Type B pancreatic cell (in vitro differentiated cells): ENCODE measurements around the gene RANBP1. TPM values are rescaled to one million over a fixed set of nuclear protein-coding genes. Genes with fewer than 3 reads are reported as not detected.

ENCODE experiments used
- DNase-seq: peaks from one replicate; pipeline ENCODE4 v3.0.0; 2021; ENCODE audit warnings: mixed read lengths; ENCODE audit not compliant: unreplicated experiment; ENCODE audit errors: extremely low spot score
- H3K27ac Mint-ChIP-seq: 2 replicates; pipeline ENCODE4 v1.8.0; 2021; ENCODE audit warnings: mild to moderate bottlenecking, mixed read lengths
- H3K27me3 Mint-ChIP-seq: 2 replicates; pipeline ENCODE4 v1.8.0; 2021; ENCODE audit warnings: mixed read lengths
- H3K36me3 Mint-ChIP-seq: 2 replicates; pipeline ENCODE4 v1.8.0; 2021; ENCODE audit warnings: mixed read lengths
- H3K4me1 Mint-ChIP-seq: one replicate; pipeline ENCODE4 v1.8.0; 2021; ENCODE audit warnings: mixed read lengths; ENCODE audit not compliant: unreplicated experiment
- H3K4me3 Mint-ChIP-seq: 2 replicates; pipeline ENCODE4 v1.8.0; 2021; ENCODE audit warnings: mild to moderate bottlenecking, mixed read lengths
- H3K9me3 Mint-ChIP-seq: 2 replicates; pipeline ENCODE4 v1.8.0; 2021; ENCODE audit warnings: mixed read lengths
- total RNA-seq: library from RNA; stranded (reverse); gene quantifications from 2 replicates; pipeline ENCODE4 v1.2.1, GENCODE V29; 2021; ENCODE audit warnings: low replicate concordance
- TF ChIP-seq, protein P1 (sequence below): fragments of 200-600 bp; sonication (generic); conservative IDR thresholded peaks from 2 replicates; pipeline ENCODE4 v1.5.0; 2021; ENCODE audit warnings: antibody characterized with exemption, mild to moderate bottlenecking

Gene RANBP1
- total RNA-seq, 1 donor from 2014 or later = 235 TPM

DNA sequence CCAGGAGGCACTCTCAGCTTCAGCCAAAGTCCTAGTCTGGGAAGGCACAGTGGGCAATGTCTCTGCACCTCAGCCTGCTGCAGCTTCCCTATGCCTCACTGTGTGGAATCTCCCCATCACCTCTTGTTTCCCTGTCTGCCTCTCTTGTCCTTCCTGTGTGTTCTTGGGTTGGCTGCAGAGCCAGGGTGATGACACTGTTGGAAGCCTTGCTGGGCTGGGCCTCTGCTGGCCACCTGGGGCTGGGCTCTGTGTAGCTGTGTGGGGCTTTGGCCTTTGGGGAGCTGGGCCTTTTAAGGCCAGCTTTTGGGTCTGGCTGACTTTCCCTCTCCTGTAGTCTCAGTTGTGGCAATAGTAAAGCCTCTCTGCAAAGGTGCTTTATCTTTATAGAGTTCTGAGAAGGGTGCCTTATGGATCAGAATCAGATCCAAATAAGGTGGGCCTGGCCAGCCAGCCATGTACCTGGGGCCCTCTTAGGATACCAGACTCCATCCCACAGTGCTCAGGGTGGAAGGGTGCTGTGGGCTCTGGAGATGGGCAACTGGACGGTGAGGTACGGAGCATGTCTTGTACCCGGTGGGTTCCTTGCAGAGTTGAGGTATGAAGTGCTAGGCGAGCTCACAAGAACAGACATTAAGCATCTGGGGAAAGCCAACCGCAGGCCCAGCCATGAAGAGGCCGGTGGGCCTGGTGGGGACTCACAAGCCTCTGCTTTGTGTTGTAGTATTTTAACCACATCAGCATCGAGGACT is 10.3 kb upstream of the RANBP1 start:
- Mint-ChIP-seq H3K9me3 (no peaks in the 10 kb centered on the region), H3K4me1 (no peaks in the 10 kb centered on the region), H3K36me3 (peaks cover 3% of the 10 kb centered on the region), H3K4me3 (no peak overlapping the region), H3K27ac (no peak overlapping the region), H3K27me3 (no peaks in the 10 kb centered on the region)
- TF ChIP-seq, protein P1, sequence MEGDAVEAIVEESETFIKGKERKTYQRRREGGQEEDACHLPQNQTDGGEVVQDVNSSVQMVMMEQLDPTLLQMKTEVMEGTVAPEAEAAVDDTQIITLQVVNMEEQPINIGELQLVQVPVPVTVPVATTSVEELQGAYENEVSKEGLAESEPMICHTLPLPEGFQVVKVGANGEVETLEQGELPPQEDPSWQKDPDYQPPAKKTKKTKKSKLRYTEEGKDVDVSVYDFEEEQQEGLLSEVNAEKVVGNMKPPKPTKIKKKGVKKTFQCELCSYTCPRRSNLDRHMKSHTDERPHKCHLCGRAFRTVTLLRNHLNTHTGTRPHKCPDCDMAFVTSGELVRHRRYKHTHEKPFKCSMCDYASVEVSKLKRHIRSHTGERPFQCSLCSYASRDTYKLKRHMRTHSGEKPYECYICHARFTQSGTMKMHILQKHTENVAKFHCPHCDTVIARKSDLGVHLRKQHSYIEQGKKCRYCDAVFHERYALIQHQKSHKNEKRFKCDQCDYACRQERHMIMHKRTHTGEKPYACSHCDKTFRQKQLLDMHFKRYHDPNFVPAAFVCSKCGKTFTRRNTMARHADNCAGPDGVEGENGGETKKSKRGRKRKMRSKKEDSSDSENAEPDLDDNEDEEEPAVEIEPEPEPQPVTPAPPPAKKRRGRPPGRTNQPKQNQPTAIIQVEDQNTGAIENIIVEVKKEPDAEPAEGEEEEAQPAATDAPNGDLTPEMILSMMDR = no peak
- no peak for DNase-seq

DNA sequence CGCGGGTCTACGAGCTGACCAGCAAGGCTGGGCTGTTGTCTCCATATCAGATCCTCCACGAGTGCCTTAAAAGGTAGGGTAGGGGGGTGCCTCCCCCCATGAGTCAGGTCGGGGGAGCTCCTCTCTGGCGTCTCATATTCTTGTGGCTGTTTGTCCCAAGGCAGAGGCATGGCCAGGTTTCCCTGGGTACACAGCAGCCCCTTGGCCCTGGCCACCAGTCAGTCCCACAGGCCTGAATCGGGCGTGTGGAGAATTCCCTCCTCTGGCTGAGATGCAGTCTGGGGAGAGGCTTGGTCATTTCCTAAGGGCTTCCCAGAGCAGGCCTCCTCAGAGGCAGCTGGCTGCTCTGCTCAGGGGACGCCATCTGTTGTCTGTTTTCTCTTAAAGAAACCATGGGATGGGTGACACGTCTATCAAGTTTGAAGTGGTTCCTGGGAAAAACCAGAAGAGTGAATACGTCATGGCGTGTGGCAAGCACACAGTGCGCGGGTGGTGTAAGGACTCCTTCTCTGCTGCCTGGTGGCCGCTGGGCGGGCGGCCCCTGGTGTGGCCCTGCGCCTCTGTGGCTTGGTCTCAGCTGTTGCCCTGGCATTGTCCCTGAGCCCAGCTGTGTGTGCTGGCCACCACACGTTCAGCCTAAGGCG is 9.6 kb upstream of the RANBP1 start:
- no peaks in the 10 kb centered on the region for H3K4me1 Mint-ChIP-seq
- peaks cover 7% of the 10 kb centered on the region for H3K36me3 Mint-ChIP-seq
- TF ChIP-seq, protein P1 = no peak
- no peaks in the 10 kb centered on the region for H3K9me3 Mint-ChIP-seq
- H3K4me3 Mint-ChIP-seq = no peak overlapping the region
- no peak overlapping the region for H3K27ac Mint-ChIP-seq
- no peaks in the 10 kb centered on the region for H3K27me3 Mint-ChIP-seq
- DNase-seq = no peak

DNA sequence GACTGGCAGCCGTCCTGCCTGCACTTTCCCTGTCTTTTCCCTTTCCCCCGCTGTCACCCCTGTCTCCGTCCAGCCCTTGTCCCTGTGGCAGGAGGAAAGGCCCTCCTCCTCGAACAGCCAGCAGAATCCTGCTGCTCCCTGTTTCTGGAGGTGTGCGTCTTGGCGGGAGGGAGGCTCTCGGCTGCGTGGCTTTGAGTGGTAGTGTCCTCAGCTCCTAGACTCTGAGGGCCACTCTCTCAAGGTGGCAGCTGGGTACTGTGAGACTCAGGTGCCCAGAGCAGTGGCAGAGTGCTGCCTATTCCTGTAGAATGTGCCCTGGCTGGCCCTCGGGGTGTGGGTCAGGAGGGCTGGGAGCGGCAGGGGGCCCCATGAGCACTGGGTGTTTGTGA is 9.1 kb upstream of the RANBP1 start:
- TF ChIP-seq, protein P1 = no peak
- H3K27me3 Mint-ChIP-seq = no peaks in the 10 kb centered on the region
- no peaks in the 10 kb centered on the region for H3K9me3 Mint-ChIP-seq
- no peak overlapping the region for H3K4me3 Mint-ChIP-seq
- no peak for DNase-seq
- peaks cover 7% of the 10 kb centered on the region for H3K36me3 Mint-ChIP-seq
- no peaks in the 10 kb centered on the region for H3K4me1 Mint-ChIP-seq
- no peak overlapping the region for H3K27ac Mint-ChIP-seq

DNA sequence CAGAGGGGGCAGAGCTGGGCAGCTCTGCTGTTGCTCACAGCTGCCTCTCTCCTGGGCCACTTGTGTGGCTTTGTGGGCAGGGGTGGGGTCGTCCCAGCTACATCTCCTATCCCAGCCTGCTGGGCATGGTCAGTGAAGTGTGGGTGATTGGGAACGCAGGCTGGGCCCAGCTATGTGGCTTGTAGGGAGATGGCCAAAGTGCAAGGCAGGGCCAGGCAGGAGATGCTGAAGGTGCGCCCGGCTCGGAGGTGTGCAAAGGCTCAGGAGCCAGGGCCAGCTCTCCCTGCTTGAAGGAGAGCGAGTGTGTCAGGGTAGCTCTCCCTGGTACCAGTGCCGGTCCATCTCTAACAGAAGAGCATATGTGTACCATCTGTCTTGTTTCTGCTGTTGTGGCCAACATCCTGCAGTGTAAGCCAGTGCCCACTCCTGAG is 8.4 kb upstream of the RANBP1 start:
- TF ChIP-seq, protein P1 = no peak
- DNase-seq = no peak
- peak overlapping the region; percentile 61 for H3K27ac Mint-ChIP-seq
- no peaks in the 10 kb centered on the region for H3K27me3 Mint-ChIP-seq
- no peaks in the 10 kb centered on the region for H3K9me3 Mint-ChIP-seq
- H3K36me3 Mint-ChIP-seq = peaks cover 7% of the 10 kb centered on the region
- H3K4me3 Mint-ChIP-seq = no peak overlapping the region
- H3K4me1 Mint-ChIP-seq = no peaks in the 10 kb centered on the region

DNA sequence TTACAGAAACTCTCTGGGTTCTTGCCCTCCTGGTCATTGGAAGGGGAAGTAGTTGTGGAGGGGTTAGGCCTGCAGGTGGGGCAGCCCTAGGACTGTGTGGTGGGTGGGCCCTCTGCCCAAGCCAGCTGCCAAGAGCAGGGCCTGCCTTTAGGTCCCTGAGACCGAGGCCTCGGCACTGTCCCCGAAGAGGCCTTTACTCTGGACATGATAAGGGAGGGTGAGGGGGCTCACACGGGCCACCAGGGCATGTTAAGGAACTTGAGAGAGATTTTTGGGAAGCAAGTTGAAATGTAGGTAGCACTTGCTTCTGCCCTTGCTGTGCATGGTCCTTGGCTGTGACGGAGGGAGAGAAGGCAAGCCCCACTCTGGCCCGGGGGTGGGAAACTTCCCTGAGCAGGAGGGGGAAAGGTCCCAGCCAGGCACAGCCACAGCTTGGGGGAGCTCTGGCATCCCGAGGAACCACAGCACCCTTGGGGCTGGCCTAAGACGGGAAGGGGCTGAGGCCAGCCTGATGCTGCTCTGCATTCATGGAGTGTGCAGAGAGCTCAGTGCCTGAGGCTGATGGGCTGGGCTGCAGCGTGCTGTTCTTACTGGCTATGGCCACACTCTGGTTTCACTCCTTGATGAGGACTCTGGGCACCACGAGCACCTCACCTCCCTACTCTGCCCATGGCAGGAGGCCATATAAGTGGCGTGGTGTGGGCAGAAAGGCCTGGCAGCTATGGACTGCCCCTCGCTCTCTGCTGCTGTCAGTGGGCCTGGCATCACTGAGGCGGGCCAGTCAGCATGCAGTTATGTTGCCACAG is 7.8 kb upstream of the RANBP1 start:
- peaks cover 7% of the 10 kb centered on the region for H3K36me3 Mint-ChIP-seq
- H3K4me1 Mint-ChIP-seq = no peaks in the 10 kb centered on the region
- H3K4me3 Mint-ChIP-seq = no peak overlapping the region
- H3K27me3 Mint-ChIP-seq = no peaks in the 10 kb centered on the region
- peak overlapping the region; percentile 61 for H3K27ac Mint-ChIP-seq
- H3K9me3 Mint-ChIP-seq = no peaks in the 10 kb centered on the region
- DNase-seq = no peak
- TF ChIP-seq, protein P1 = no peak
